Medulla oblongata (tissue), 1 donor: Measurements from ENCODE around the gene PATE4.
"Not testable (repeated sequence)": the region's sequence is repeated elsewhere in the genome, so short reads cannot be mapped to it uniquely, and the experiment has no call there.

Experiments used
- DNase-seq: peaks from one replicate; pipeline ENCODE4 v3.0.0-alpha.2; 2015; ENCODE audit errors: extremely low spot score

PATE4 gene

GRCh38 chr11:125833016-125833415, at the start of gene PATE4:
Gene PATE4, plus strand, starts transcription at chr11:125833316. Its CDS starts 44 bp downstream, at chr11:125833360.
- DNase-seq, result no peak

GRCh38 chr11:125784678-125785077, 48.4 kb upstream of the PATE4 start:
- DNase-seq, result no peak

GRCh38 chr11:125787827-125788226, 45.3 kb upstream of the PATE4 start, which contains the start of gene PATE3:
Gene PATE3, plus strand, starts transcription at chr11:125788127. Its CDS starts 25 bp downstream, at chr11:125788152.
- DNase-seq, result no peak

GRCh38 chr11:125790825-125791224, 42.3 kb upstream of the PATE4 start:
- no peak for DNase-seq

- DNase-seq, result no peak
Measured at GRCh38 chr11:125797641-125798040, 35.5 kb upstream of the PATE4 start.

GRCh38 chr11:125799808-125800207, 33.3 kb upstream of the PATE4 start:
- DNase-seq, result no peak

- no peak for DNase-seq
Measured at GRCh38 chr11:125802387-125802786, 30.7 kb upstream of the PATE4 start.

- no peak for DNase-seq
Measured at GRCh38 chr11:125807909-125808308, 25.2 kb upstream of the PATE4 start.

GRCh38 chr11:125835748-125836147, 2.6 kb downstream of the PATE4 start:
- no peak for DNase-seq

- peak; percentile 20 for DNase-seq
Measured at GRCh38 chr11:125842321-125842948, 9.3 kb downstream of the PATE4 start.

GRCh38 chr11:125846188-125846587, 13.1 kb downstream of the PATE4 start:
- no peak for DNase-seq

- DNase-seq, result not testable (repeated sequence)
Measured at GRCh38 chr11:125857670-125858069, 24.6 kb downstream of the PATE4 start.

GRCh38 chr11:125862786-125863185, 29.7 kb downstream of the PATE4 start:
- DNase-seq, result not testable (repeated sequence)

- not testable (repeated sequence) for DNase-seq
Measured at GRCh38 chr11:125865354-125865753, 32.2 kb downstream of the PATE4 start.

GRCh38 chr11:125869521-125869920, 36.4 kb downstream of the PATE4 start:
- DNase-seq, result no peak

- DNase-seq, result peak; percentile 22
Measured at GRCh38 chr11:125871391-125872137, 38.4 kb downstream of the PATE4 start.

GRCh38 chr11:125872138-125872491, 39.0 kb downstream of the PATE4 start:
- DNase-seq, result no peak

- DNase-seq, result no peak
Measured at GRCh38 chr11:125873881-125874555, 40.9 kb downstream of the PATE4 start.

- DNase-seq, result peak; percentile 89
Measured at GRCh38 chr11:125874556-125875124, 41.5 kb downstream of the PATE4 start.

- no peak for DNase-seq
Measured at GRCh38 chr11:125881291-125881690, 48.2 kb downstream of the PATE4 start.

- DNase-seq, result no peak
Measured at GRCh38 chr11:125883375-125883774, 50.3 kb downstream of the PATE4 start.

GRCh38 chr11:125886997-125887372, 53.9 kb downstream of the PATE4 start:
- peak; percentile 43 for DNase-seq
